HG02642 (cell line): ENCODE results near the gene CLEC16A.
"Not testable (repeated sequence)": the region's sequence is repeated elsewhere in the genome, so short reads cannot be mapped to it uniquely, and the experiment has no call there.

ENCODE experiments used
- ATAC-seq: cut with Tn5 transposase; IDR thresholded peaks from one replicate; pipeline ENCODE4 v1.9.1; 2021; ENCODE audit warnings: mild to moderate bottlenecking; ENCODE audit not compliant: unreplicated experiment, poor library complexity

Gene CLEC16A

GRCh38 chr16:10923650-10924214, 20.6 kb upstream of the CLEC16A start:
- no peak for ATAC-seq

DNA sequence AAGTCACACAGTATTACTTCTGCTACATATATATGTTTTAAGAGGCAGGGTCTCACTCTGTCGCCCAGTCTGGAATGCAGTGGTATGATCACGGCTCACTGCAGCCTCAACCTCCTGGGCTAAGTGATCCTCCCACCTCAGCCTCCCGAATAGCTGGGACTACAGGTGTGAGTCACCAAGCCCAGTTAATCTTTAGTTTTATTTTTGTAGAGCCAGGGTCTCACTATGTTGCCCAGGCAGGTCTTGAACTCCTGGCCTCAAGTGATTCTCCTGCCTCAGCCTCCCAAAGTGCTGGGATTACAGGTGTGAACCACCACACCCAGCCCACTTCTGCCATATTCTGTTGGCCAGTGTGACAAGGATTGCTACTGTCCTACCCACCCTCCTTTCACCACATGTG, 19.1 kb upstream of the CLEC16A start:
- not testable (repeated sequence) for ATAC-seq

GRCh38 chr16:10926094-10926493, 18.3 kb upstream of the CLEC16A start:
- no peak for ATAC-seq

DNA sequence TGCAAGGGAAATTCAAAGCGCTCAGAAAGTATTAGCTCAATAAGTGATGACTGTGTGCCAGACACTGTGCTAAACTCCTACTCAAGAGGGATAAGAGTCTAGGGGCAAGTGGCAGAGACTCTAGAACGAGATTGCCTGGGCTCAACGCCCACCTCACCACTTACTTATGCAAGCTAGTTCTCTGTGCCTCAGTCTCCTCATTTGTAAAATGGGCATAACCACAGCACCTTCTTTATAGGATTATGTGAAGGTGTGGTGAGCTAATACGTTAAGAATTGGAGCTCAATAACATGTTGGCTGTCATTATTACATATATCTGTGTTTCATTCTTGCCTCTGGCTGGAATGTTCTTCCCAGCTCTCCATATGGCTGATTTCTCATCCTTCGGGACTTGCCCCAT, 17.5 kb upstream of the CLEC16A start:
- no peak for ATAC-seq

DNA sequence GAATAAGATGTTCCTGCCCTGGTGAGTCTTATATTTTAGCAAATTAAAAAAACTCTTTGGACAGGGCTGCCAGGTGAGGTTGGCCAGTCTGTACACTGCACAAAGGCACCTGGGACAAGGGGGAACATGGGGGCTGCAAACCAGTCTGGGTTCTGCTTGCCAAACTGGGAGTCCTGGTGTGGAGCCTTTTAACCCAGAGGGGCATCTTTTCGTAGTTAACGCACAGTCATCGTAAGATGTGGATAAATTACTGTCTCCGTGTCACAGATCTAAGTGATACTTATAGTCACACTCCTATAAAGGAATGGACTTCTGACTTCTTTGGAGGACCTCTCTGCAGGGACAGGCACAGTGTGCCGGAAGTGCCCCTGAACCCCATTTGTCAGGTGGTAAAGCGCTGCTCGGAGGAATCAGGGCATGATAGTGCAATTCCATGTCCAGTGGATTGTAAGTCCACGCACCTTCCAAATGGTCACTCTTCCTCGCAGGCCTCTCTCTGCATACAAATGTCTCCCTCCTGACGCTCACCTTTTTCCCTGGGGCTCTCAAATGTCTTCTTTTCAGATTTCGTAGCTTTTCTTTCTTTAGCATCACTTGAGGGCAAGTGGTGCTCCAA, 16.8 kb upstream of the CLEC16A start:
- no peak for ATAC-seq

GRCh38 chr16:10929097-10929496, 15.3 kb upstream of the CLEC16A start:
- not testable (repeated sequence) for ATAC-seq

DNA sequence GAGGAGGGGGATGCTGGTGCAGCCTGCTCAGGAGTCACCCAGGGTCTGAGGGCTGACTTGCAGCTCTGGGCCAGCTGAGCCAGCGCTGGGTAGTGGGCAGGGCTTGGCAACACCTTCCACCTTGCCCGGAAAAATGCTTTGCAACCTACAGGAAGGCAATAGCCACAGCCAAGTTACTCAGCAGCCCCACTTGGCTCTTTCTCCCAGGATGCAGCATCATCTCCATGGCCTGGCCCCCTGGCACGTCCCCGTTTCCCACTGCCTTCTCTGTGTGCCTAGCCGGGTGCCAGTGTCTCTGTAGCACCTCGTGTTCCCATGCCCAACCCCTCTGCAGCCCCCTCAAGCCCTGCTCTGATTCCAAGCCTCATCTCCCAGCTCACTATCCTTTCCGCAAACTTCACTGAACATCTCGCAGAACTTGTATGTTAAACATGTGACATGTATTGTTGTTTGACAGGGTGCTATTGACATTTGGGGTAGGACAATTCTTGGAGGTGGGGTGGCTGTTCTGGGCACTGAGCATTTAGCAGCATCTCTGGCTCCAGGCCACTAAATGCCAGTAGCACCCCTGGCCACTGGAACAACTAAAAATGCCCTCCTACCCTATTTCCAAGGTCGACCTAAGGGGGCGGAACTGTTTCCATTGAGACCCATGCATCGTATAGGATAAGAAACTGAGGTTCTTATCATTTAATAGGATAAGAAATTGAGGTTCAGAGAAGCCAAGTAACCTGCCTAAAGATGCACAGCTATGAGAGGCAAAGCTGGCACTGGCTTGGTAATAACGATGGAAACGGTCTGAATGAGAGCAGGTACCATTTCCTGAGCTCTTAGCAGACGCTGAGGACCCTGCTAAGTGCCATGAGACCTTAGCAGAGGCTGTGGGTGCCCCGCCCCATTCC, 14.3 kb upstream of the CLEC16A start:
- no peak for ATAC-seq

- no peak for ATAC-seq
Measured at GRCh38 chr16:10930755-10931093, 13.6 kb upstream of the CLEC16A start.

DNA sequence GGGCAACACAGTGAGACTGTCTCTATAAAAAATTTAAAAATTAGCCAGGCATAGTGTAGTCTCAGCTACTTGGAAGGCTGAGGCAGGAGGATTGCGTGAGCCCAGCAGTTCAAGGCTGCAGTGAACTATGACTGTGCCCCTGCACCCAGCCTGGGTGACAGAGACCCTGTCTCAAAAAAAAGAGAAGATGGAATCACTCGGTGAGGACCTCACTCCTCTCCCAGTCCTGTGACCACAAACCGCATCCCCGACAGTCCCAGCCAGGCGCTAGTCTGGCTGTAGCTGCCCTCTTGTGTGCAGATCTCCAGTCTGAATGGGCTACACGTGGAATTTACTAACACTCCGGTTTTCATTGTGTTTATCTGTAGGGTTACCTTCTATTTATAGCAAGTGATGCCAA, 13.2 kb upstream of the CLEC16A start:
- no peak for ATAC-seq

- no peak for ATAC-seq
Measured at GRCh38 chr16:10931977-10932632, 12.3 kb upstream of the CLEC16A start.

GRCh38 chr16:10932959-10933710, 11.2 kb upstream of the CLEC16A start:
- ATAC-seq = no peak

DNA sequence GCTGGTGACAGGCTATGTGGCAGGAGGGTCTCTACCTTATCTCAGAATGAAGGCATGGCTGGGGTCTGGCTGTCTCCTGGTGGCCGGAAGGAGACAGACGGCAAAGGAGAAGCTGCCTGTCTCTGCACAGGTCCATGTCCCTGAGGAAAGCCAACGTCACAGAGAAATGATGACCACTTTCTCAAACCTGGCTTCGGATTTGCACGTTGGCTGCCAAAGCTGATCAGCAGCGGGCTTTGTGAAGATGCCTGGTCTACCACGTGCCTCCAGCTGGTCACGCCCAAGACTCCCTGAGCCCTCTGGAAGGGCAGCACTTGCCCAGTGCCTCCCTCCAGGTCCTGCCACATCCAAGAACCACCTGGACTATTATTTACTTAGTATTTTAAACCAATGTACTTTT, 10.5 kb upstream of the CLEC16A start:
- ATAC-seq = no peak

GRCh38 chr16:10934325-10935107, 9.8 kb upstream of the CLEC16A start:
- ATAC-seq = no peak

DNA sequence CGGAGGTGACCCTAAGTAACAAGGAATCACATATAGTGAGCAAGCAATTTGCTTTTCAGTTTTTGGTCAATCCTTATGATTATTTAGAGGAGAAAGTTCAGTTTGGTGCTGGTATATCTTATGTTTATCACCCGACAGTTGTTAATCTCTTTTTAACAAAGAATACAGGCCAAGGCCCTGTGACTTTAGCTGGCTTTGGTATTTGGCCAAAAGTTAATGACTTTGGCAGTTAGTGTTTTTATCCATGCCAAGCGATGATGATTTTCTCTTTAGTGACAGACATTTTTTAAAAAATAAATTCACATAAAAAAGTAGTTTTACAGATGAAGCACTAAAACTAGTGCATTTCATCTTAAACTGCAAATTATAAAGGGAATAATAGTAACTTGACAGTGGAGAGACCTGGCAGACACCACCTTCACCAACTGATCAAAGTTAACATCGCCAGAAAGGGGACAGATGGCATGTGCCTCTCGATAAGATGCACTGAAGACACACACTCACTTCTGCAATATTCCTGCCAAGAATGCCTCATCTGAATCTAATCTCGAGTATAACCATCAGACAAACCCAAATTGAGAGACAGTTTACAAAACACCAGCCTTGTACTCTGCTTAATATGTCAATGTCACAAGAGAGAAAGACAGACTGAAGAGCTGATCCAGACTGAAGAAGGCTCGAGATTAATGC, 9.0 kb upstream of the CLEC16A start:
- no peak for ATAC-seq

DNA sequence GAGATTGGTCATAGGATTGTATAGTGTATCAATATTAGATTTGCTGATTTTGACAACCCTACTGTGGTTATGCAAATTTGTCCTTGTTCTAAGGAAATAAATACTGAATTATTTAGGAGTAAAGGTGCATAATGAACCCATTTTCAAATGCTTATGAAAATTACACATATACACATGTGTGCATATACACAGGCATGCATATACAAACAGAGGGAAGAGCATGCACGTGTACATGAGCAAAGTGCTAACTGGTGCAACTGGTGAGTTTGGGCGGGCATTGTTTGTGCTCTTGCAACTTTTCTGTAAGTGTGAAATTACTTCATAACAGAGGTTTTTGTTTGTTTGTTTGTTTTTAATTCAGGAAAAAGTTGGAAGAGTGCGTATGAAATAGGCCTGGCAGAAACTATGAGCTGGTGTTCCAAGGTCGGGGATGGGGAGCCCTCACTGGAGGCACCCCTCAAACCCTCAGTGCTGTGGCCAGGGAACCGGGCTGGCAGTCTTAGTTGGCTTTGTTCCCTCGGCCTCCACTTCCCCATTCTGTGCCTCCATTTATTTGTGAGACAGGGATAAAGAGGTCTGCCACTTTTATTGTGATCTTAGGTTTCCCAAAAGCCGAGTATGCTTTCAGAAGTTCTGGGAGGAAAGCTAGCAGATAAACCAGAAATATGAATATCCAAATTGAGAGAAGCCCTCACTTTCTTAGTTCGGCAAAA, 7.9 kb upstream of the CLEC16A start:
- ATAC-seq = no peak

DNA sequence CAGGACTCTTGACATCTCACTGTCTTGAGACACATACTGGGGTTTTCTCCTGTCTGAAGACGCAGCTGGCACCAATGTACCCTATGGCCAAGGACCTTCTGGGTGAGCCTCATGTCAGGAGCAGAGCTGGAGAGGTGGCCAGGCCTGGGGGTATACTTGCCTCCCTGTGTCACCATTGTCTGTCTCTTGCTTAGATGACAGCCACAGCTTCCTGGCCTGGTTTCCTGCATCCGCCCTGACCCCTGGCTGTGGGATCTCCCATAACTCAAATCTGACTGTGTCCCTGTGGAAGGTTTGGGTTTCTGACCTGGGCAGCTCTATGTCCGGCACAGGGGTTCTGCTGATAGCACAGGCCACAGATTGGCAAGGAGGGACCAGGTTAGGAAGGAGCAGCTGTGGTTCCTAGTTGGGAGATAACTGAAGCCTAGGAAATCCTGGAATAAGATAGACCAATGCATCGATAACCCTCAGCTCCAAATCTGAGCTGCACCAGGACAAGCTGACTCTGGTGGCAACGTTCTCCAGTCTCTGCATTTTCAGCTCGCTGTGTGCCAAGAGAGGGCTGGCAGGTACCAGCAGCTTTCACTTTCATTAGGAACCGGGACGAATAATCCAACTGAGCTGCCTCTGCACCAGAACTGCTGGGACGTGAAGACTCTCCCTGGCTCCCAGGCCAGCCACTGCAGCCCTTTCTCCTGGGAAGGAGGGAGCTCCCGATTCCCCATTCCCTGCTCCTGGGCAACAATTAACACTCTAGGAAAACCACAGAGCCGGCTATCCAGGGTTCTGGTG, 7.1 kb upstream of the CLEC16A start:
- ATAC-seq = no peak

- ATAC-seq = no peak
Measured at GRCh38 chr16:10938321-10938720, 6.0 kb upstream of the CLEC16A start.
